ENCODE results near the gene GARRE1. TPM values are rescaled to one million over a fixed set of nuclear protein-coding genes. Genes with fewer than 3 reads are reported as not detected.
A peak's percentile ranks its signal among the peaks of the same experiment; 100 is the strongest.
"Not testable (repeated sequence)": the region's sequence is repeated elsewhere in the genome, so short reads cannot be mapped to it uniquely, and the experiment has no call there.

Gene GARRE1
- polyA plus RNA-seq, 3 donors, result 1.1 to 6.2 (median 2.1) TPM

DNA sequence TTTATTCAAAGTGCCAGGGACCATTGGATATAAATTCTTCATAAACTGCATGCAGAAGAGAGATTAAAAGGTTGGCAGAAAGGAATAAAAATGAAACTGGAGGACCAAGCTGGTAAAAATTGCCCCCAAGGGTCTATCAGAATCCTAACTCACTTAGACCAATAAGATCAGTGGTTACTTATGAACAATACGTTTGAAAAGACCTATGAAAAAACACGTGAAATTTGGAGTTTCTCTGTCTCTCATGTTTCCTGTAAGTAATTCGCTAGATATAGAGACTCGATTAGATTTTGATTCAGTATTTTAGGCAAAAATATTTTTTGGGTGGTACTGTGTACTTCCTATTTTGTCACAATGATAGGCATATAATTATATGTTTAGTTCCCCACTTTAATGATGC lies 22.9 kb downstream of the GARRE1 start:
- no CpG with 5 or more reads among the region's 4 CpGs for WGBS (ENCODE audit: insufficient coverage)
- H3K4me1 ChIP-seq (ENCODE audit: control insufficient read depth in 1 of 2, insufficient read depth in 2 of 2, low read length in 2 of 2), result no peaks in the 10 kb centered on the region
- no peaks in the 10 kb centered on the region for H3K79me2 ChIP-seq (ENCODE audit: insufficient read depth, low read length)
- peaks cover 11 to 35% of the 10 kb centered on the region in 2 donors for H3K27me3 ChIP-seq (ENCODE audit: control insufficient read depth in 2 of 2, insufficient read depth in 2 of 2, low read length in 2 of 2)
- no peaks in the 10 kb centered on the region for H3K9me3 ChIP-seq (replicated peaks in 1 of 2; ENCODE audit: control insufficient read depth in 1 of 2, insufficient read depth in 1 of 2, low read length in 2 of 2)
- Mint-ChIP-seq H3K27me3 (ENCODE audit: low read depth in 3 of 3) (peaks cover 38 to 46% (median 42%) of the 10 kb centered on the region in 3 donors), H3K27ac (peak overlapping the region in 1 of 7 donors; percentile 35), H3K9me3 (peaks cover 0 to 3% (median 2%) of the 10 kb centered on the region in 7 donors), H3K36me3 (no peaks in the 10 kb centered on the region), H3K4me3 (no peak overlapping the region), H3K4me1 (no peaks in the 10 kb centered on the region)
- TF ChIP-seq, protein P1, sequence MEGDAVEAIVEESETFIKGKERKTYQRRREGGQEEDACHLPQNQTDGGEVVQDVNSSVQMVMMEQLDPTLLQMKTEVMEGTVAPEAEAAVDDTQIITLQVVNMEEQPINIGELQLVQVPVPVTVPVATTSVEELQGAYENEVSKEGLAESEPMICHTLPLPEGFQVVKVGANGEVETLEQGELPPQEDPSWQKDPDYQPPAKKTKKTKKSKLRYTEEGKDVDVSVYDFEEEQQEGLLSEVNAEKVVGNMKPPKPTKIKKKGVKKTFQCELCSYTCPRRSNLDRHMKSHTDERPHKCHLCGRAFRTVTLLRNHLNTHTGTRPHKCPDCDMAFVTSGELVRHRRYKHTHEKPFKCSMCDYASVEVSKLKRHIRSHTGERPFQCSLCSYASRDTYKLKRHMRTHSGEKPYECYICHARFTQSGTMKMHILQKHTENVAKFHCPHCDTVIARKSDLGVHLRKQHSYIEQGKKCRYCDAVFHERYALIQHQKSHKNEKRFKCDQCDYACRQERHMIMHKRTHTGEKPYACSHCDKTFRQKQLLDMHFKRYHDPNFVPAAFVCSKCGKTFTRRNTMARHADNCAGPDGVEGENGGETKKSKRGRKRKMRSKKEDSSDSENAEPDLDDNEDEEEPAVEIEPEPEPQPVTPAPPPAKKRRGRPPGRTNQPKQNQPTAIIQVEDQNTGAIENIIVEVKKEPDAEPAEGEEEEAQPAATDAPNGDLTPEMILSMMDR (IDR thresholded peaks at IDR 0.05), result no peak
- no peaks in the 10 kb centered on the region for H4K20me1 ChIP-seq (ENCODE audit: insufficient read depth, low read length)
- H2AFZ ChIP-seq (ENCODE audit: insufficient read depth, low read depth, low read length, poor library complexity, severe bottlenecking), result no peak overlapping the region
- no peak overlapping the region for H3K4me3 ChIP-seq (replicated peaks in 1 of 3; ENCODE audit: low read depth in 2 of 3, low read length in 3 of 3)
- H3K27ac ChIP-seq (ENCODE audit: low read depth in 1 of 2, low read length in 2 of 2), result no peak overlapping the region
- no peaks in the 10 kb centered on the region for H3K36me3 ChIP-seq (replicated peaks in 1 of 2; ENCODE audit: control insufficient read depth in 1 of 2, insufficient read depth in 2 of 2, low read length in 2 of 2)
- no peak for DNase-seq
- intact Hi-C loops (cut with micrococcal nuclease), result no loop called here
- H3K4me2 ChIP-seq (replicated peaks; ENCODE audit: extremely low read depth, low read length, poor library complexity, severe bottlenecking), result no peak overlapping the region
- no peak overlapping the region for H3K9ac ChIP-seq (ENCODE audit: insufficient read depth, low read length, poor library complexity, severe bottlenecking)

- Histone ChIP-seq H2AFZ (ENCODE audit: insufficient read depth, low read depth, low read length, poor library complexity, severe bottlenecking) (no peak overlapping the region), H3K36me3 (replicated peaks in 1 of 2; ENCODE audit: control insufficient read depth in 1 of 2, insufficient read depth in 2 of 2, low read length in 2 of 2) (no peaks in the 10 kb centered on the region), H4K20me1 (ENCODE audit: insufficient read depth, low read length) (peaks cover 6% of the 10 kb centered on the region), H3K27me3 (ENCODE audit: control insufficient read depth in 2 of 2, insufficient read depth in 2 of 2, low read length in 2 of 2) (peaks cover 7 to 21% of the 10 kb centered on the region in 2 donors), H3K27ac (ENCODE audit: low read depth in 1 of 2, low read length in 2 of 2) (no peak overlapping the region), H3K4me3 (replicated peaks in 1 of 3; ENCODE audit: low read depth in 2 of 3, low read length in 3 of 3) (no peak overlapping the region), H3K9me3 (replicated peaks in 1 of 2; ENCODE audit: control insufficient read depth in 1 of 2, insufficient read depth in 1 of 2, low read length in 2 of 2) (no peaks in the 10 kb centered on the region), H3K9ac (ENCODE audit: insufficient read depth, low read length, poor library complexity, severe bottlenecking) (no peak overlapping the region), H3K79me2 (ENCODE audit: insufficient read depth, low read length) (no peaks in the 10 kb centered on the region), H3K4me1 (ENCODE audit: control insufficient read depth in 1 of 2, insufficient read depth in 2 of 2, low read length in 2 of 2) (no peaks in the 10 kb centered on the region), H3K4me2 (replicated peaks; ENCODE audit: extremely low read depth, low read length, poor library complexity, severe bottlenecking) (no peak overlapping the region)
- TF ChIP-seq, protein P1 (IDR thresholded peaks at IDR 0.05), result no peak
- no peak for DNase-seq
- no CpG with 5 or more reads among the region's 4 CpGs for WGBS (ENCODE audit: insufficient coverage)
- no peak overlapping the region for H3K4me3 Mint-ChIP-seq
- no peaks in the 10 kb centered on the region for H3K36me3 Mint-ChIP-seq
- H3K9me3 Mint-ChIP-seq, result peaks cover 0 to 3% (median 0%) of the 10 kb centered on the region in 7 donors
- intact Hi-C loops (cut with micrococcal nuclease), result no loop called here
- H3K4me1 Mint-ChIP-seq, result no peaks in the 10 kb centered on the region
- peaks cover 29 to 37% (median 36%) of the 10 kb centered on the region in 3 donors for H3K27me3 Mint-ChIP-seq (ENCODE audit: low read depth in 3 of 3)
- no peak overlapping the region for H3K27ac Mint-ChIP-seq
Observed at GRCh38 chr19:34278783-34279182, 24.4 kb downstream of the GARRE1 start.

GRCh38 chr19:34281444-34281843 lies 27.1 kb downstream of the GARRE1 start:
- H3K4me3 Mint-ChIP-seq; H2AFZ ChIP-seq (ENCODE audit: insufficient read depth, low read depth, low read length, poor library complexity, severe bottlenecking); H3K4me3 ChIP-seq (replicated peaks in 1 of 3; ENCODE audit: low read depth in 2 of 3, low read length in 3 of 3); H3K27ac ChIP-seq (ENCODE audit: low read depth in 1 of 2, low read length in 2 of 2); H3K27me3 ChIP-seq (ENCODE audit: control insufficient read depth in 2 of 2, insufficient read depth in 2 of 2, low read length in 2 of 2); H4K20me1 ChIP-seq (ENCODE audit: insufficient read depth, low read length); H3K4me1 Mint-ChIP-seq; H3K4me1 ChIP-seq (ENCODE audit: control insufficient read depth in 1 of 2, insufficient read depth in 2 of 2, low read length in 2 of 2); H3K4me2 ChIP-seq (replicated peaks; ENCODE audit: extremely low read depth, low read length, poor library complexity, severe bottlenecking); H3K36me3 Mint-ChIP-seq; H3K9me3 Mint-ChIP-seq; DNase-seq; intact Hi-C loops (cut with micrococcal nuclease); H3K79me2 ChIP-seq (ENCODE audit: insufficient read depth, low read length); H3K9me3 ChIP-seq (replicated peaks in 1 of 2; ENCODE audit: control insufficient read depth in 1 of 2, insufficient read depth in 1 of 2, low read length in 2 of 2); H3K9ac ChIP-seq (ENCODE audit: insufficient read depth, low read length, poor library complexity, severe bottlenecking); H3K36me3 ChIP-seq (replicated peaks in 1 of 2; ENCODE audit: control insufficient read depth in 1 of 2, insufficient read depth in 2 of 2, low read length in 2 of 2): not testable (repeated sequence)
- Mint-ChIP-seq H3K27ac (peak overlapping the region in 1 of 7 donors; percentile 43), H3K27me3 (ENCODE audit: low read depth in 3 of 3) (peaks cover 18 to 24% (median 22%) of the 10 kb centered on the region in 3 donors)
- WGBS (ENCODE audit: insufficient coverage), result 100% methylated on average over 1 of the region's 2 CpGs
